GM12874 (cell line): Measurements from ENCODE around the gene LASP1NB.

Experiments used
- TF ChIP-seq, protein P1 (sequence below): IDR thresholded peaks from 2 replicates; pipeline ENCODE4 v1.5.1; 2011; ENCODE audit warnings: low read depth, mild to moderate bottlenecking, control low read depth, low read length, moderate library complexity; ENCODE audit not compliant: insufficient read depth

The LASP1NB gene

DNA sequence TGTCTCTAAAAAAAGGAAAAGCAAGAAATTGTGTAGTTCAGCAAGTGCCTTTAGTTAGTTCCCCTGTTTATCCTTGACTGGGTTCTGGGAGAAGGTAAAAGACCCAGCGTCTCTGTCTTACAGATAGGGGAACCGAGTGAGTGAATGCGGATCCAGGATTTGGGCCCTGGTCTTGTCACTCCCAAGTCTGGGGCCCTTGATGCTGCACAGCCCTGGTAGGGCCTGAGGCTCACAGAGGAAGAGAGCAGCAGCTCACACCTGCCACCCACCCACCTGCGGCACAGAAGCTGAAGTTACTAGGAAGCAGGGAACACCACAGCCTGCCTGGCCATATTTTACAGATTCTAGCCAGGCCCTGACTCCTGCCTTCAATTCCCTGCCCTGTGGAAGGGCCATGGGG is 33.3 kb upstream of the LASP1NB start:
- TF ChIP-seq, protein P1, sequence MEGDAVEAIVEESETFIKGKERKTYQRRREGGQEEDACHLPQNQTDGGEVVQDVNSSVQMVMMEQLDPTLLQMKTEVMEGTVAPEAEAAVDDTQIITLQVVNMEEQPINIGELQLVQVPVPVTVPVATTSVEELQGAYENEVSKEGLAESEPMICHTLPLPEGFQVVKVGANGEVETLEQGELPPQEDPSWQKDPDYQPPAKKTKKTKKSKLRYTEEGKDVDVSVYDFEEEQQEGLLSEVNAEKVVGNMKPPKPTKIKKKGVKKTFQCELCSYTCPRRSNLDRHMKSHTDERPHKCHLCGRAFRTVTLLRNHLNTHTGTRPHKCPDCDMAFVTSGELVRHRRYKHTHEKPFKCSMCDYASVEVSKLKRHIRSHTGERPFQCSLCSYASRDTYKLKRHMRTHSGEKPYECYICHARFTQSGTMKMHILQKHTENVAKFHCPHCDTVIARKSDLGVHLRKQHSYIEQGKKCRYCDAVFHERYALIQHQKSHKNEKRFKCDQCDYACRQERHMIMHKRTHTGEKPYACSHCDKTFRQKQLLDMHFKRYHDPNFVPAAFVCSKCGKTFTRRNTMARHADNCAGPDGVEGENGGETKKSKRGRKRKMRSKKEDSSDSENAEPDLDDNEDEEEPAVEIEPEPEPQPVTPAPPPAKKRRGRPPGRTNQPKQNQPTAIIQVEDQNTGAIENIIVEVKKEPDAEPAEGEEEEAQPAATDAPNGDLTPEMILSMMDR, result no peak

DNA sequence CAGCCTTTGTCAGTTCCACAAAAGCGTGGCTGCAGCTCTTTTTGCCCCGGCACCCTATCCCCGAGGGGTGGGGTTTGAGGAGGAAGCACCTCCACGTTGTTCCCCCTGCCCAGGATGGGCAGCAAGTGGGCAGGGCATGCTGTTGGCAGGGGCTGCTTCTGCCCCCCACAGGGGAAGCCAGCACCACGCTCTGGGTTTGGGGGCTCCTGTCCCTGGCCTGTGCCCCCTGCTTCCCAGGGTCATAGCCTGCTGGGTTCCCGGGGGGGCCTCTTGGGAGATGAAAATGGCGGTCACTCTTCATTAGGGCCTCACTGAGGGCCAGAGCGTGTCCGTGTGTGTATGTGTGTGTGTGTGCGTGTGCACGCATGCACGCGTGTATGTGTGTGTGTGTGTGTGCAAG is 32.8 kb upstream of the LASP1NB start:
- TF ChIP-seq, protein P1, result no peak

DNA sequence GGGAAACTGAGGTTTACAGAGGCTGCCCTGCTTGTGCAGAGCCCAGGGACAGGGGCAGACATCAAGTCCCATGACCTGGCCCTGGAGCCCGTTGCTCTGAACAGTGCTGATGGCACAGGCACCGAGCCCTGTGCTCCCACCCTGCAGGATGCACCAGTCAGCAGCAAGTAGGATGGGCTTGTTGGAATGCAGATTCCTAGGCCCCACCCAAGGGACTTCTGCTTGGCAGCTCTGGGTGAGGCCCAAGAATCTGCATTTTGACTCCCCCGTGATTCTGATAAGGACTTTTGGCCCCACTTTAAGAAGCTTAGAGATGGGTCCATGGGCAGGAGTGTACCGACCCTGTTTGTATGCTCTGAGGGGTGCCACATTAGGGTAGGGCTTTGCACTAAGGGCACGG is 32.3 kb upstream of the LASP1NB start:
- TF ChIP-seq, protein P1, result no peak

DNA sequence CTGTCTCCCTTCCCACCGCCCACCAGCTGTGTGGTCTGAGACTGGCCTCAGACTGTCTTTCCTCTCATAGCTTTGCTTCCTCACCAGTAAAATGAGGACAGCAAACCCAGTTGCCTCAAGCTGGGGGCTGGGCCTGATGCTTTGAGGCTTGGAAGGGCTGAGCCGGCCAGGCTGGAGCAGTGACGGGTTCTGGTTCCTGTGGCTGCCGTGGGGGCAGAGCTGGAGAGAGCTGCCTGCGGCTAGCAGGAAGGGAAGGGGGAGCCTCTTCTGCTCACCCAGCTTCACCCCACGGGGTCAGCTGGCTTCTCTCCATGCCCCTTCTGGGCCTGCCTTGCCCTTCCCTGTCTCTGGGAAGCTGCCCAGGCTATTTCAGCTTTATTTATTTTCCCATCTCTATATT is 31.8 kb upstream of the LASP1NB start:
- TF ChIP-seq, protein P1, result no peak

DNA sequence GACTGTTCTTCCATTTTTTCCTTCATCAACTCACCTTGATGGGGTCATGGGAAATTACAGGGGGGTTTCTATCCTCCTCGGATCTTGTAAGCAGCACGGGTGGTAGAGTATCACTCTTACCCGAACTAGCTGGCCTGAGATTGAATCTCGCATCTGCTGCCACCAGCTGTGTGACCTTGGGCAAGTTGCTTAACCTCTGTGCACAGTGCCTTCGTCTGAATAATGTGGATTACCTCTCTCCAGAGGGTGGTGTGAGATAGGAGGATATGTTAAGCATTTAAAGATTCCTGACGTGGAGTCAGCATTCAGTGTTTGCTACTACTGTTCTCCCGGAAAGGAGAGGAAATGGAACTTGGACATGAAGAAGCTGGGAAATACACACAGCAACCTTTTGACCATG is 31.1 kb upstream of the LASP1NB start:
- TF ChIP-seq, protein P1, result no peak

DNA sequence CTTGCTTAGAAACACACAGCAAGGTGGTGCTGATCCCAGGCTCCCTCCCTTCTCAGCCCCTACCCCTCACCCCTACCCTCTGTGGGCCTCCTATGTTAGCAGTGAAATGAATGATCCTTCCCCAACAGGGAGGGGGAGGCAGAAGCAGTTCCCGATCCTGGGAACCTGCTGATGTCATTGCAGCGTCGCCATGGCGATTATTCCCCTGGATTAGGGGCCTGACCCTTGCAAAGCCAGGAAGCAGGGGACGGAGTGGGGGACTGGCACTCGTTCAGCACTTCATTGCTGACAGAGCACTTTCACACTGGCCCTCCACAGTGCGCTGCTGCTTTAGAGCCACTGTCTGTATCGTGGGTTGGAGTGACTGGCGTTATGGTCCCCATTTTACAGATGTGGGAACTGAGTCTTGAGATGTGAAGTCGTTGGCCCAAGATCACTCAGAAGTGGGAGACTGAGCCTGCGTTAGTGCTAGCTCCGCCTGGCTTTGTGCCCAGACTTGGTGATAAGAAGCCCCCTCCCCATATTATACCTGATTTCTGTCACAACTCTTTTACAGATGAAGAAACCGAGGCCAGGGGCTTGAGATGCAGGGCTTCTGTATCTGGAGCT is 29.0 kb upstream of the LASP1NB start:
- TF ChIP-seq, protein P1, result no peak

DNA sequence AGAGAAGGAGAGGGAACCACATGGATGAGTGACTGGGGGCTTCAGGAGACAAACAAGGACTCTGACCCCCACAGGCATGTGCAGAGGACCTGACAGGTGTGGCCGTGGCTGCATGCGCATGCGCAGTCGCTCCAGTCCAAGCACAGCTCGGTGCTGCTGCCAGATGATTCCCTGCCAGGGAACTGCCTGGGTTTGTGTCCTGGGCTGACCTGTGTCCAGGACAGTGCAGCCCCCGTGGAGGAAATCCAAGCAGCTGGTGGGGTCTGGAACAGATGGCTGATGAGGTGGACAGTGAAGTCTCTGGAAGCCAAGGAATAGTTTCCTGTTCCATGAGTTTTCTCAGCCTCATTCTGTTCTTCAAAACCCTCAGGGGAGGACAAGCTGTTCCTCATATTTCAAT is 28.2 kb upstream of the LASP1NB start:
- TF ChIP-seq, protein P1, result no peak
